ENCODE results near the gene SAV1.

The SAV1 gene

GRCh38 chr14:50658203-50658602, 9.9 kb downstream of the SAV1 start:
- H3K4me1 ChIP-seq (ENCODE audit: insufficient read depth, low read length, poor library complexity, severe bottlenecking): no peaks in the 10 kb centered on the region
- H2AFZ ChIP-seq (ENCODE audit: low read length): no peak overlapping the region
- H3K4me2 ChIP-seq (ENCODE audit: low read depth, low read length, poor library complexity, severe bottlenecking): no peak overlapping the region
- no peaks in the 10 kb centered on the region for H3K27me3 ChIP-seq (ENCODE audit: insufficient read depth, low read length, poor library complexity, severe bottlenecking)
- TF ChIP-seq EZH2phosphoT487 (IDR thresholded peaks at IDR 0.05; ENCODE audit: borderline replicate concordance) (no peak), CTCF (conservative IDR thresholded peaks at IDR 0.05; ENCODE audit: low read length) (no peak)
- H3K9me3 ChIP-seq (ENCODE audit: insufficient read depth, low read depth, low read length): no peaks in the 10 kb centered on the region
- no peaks in the 10 kb centered on the region for H3K9me2 ChIP-seq (replicated peaks; ENCODE audit: low read depth, low read length)
- no peaks in the 10 kb centered on the region for H3F3A ChIP-seq (ENCODE audit: low read depth)
- H3K36me3 ChIP-seq (ENCODE audit: insufficient read depth, low read length): no peaks in the 10 kb centered on the region
- no peaks in the 10 kb centered on the region for H4K20me1 ChIP-seq (ENCODE audit: insufficient read depth, low read length, poor library complexity, severe bottlenecking)
- H3K9ac ChIP-seq (ENCODE audit: low read depth, low read length, poor library complexity, severe bottlenecking): no peak overlapping the region
- H3K79me2 ChIP-seq (ENCODE audit: insufficient read depth, low read length): no peaks in the 10 kb centered on the region
- no peak overlapping the region for H3K4me3 ChIP-seq (ENCODE audit: low read length, poor library complexity, severe bottlenecking)

- Histone ChIP-seq H2AFZ (ENCODE audit: low read length) (no peak overlapping the region), H3K4me3 (ENCODE audit: low read length, poor library complexity, severe bottlenecking) (no peak overlapping the region), H3K4me2 (ENCODE audit: low read depth, low read length, poor library complexity, severe bottlenecking) (no peak overlapping the region), H3K9me3 (ENCODE audit: insufficient read depth, low read depth, low read length) (no peaks in the 10 kb centered on the region), H3K27me3 (ENCODE audit: insufficient read depth, low read length, poor library complexity, severe bottlenecking) (no peaks in the 10 kb centered on the region), H3K36me3 (ENCODE audit: insufficient read depth, low read length) (no peaks in the 10 kb centered on the region), H3K4me1 (ENCODE audit: insufficient read depth, low read length, poor library complexity, severe bottlenecking) (no peaks in the 10 kb centered on the region), H3K9ac (ENCODE audit: low read depth, low read length, poor library complexity, severe bottlenecking) (no peak overlapping the region), H3K9me2 (replicated peaks; ENCODE audit: low read depth, low read length) (no peaks in the 10 kb centered on the region), H3F3A (ENCODE audit: low read depth) (no peaks in the 10 kb centered on the region), H3K79me2 (ENCODE audit: insufficient read depth, low read length) (no peaks in the 10 kb centered on the region), H4K20me1 (ENCODE audit: insufficient read depth, low read length, poor library complexity, severe bottlenecking) (no peaks in the 10 kb centered on the region)
- TF ChIP-seq CTCF (conservative IDR thresholded peaks at IDR 0.05; ENCODE audit: low read length) (no peak), EZH2phosphoT487 (IDR thresholded peaks at IDR 0.05; ENCODE audit: borderline replicate concordance) (no peak)
These were observed 10.4 kb downstream of the SAV1 start for GRCh38 chr14:50657753-50658152.

- Histone ChIP-seq H3K79me2 (ENCODE audit: insufficient read depth, low read length) (no peaks in the 10 kb centered on the region; the same call in 1 of the 2 replicates), H3K36me3 (ENCODE audit: insufficient read depth, low read length) (no peaks in the 10 kb centered on the region), H3K4me3 (ENCODE audit: low read length, poor library complexity, severe bottlenecking) (no peak overlapping the region), H3K9ac (ENCODE audit: low read depth, low read length, poor library complexity, severe bottlenecking) (no peak overlapping the region), H4K20me1 (ENCODE audit: insufficient read depth, low read length, poor library complexity, severe bottlenecking) (no peaks in the 10 kb centered on the region), H3K4me2 (ENCODE audit: low read depth, low read length, poor library complexity, severe bottlenecking) (no peak overlapping the region), H3K9me3 (ENCODE audit: insufficient read depth, low read depth, low read length) (no peaks in the 10 kb centered on the region), H3K4me1 (ENCODE audit: insufficient read depth, low read length, poor library complexity, severe bottlenecking) (no peaks in the 10 kb centered on the region), H3F3A (ENCODE audit: low read depth) (no peaks in the 10 kb centered on the region), H3K9me2 (replicated peaks; ENCODE audit: low read depth, low read length) (no peaks in the 10 kb centered on the region), H3K27me3 (ENCODE audit: insufficient read depth, low read length, poor library complexity, severe bottlenecking) (no peaks in the 10 kb centered on the region), H2AFZ (ENCODE audit: low read length) (no peak overlapping the region)
- TF ChIP-seq CTCF (conservative IDR thresholded peaks at IDR 0.05; ENCODE audit: low read length) (no peak), EZH2phosphoT487 (IDR thresholded peaks at IDR 0.05; ENCODE audit: borderline replicate concordance) (no peak)
These were observed 11.3 kb downstream of the SAV1 start for GRCh38 chr14:50656776-50657175.

Measured in Loucy (cell line).